Skeletal muscle tissue (tissue), 4 donors: ENCODE measurements around the gene LIN28A. TPM values are rescaled to one million over a fixed set of nuclear protein-coding genes. Genes with fewer than 3 reads are reported as not detected.

Source experiments
- H3K27ac ChIP-seq: one replicate; pipeline ENCODE4 v1.7.0; 2013; ENCODE audit warnings: mild to moderate bottlenecking, low read depth, low read length, inconsistent platforms
- H3K27me3 ChIP-seq, 3 donors: one replicate each; pipeline ENCODE4 v1.7.0; 2013; ENCODE audit warnings: low read length in 3 of 3; ENCODE audit not compliant: control insufficient read depth in 3 of 3, insufficient read depth in 3 of 3
- H3K36me3 ChIP-seq, 3 donors: one replicate each; pipeline ENCODE4 v1.7.0; 2013; ENCODE audit warnings: low read length in 3 of 3; ENCODE audit not compliant: control insufficient read depth in 3 of 3, insufficient read depth in 3 of 3
- H3K4me1 ChIP-seq, 3 donors: one replicate each; pipeline ENCODE4 v1.7.0; 2013; ENCODE audit warnings: low read length in 3 of 3, mild to moderate bottlenecking in 3 of 3; ENCODE audit not compliant: control insufficient read depth in 3 of 3, insufficient read depth in 3 of 3
- H3K4me3 ChIP-seq, 3 donors: one replicate each; pipeline ENCODE4 v1.7.0; 2013; ENCODE audit warnings: low read length in 3 of 3
- H3K9ac ChIP-seq, 3 donors: one replicate each; pipeline ENCODE4 v1.7.0; 2013; ENCODE audit warnings: low read length in 3 of 3, mild to moderate bottlenecking in 3 of 3, moderate library complexity in 2 of 3, low read depth in 1 of 3
- H3K9me3 ChIP-seq, 3 donors: one replicate each; pipeline ENCODE4 v1.7.0; 2013; ENCODE audit warnings: low read length in 3 of 3; ENCODE audit not compliant: control insufficient read depth in 3 of 3
- total RNA-seq: library from RNA; depleted of rRNA; stranded (reverse); fragments of >200 nt; gene quantifications from one replicate; pipeline ENCODE4 v1.2.3, GENCODE V29; 2014
- donor health status: Osteomylitis.

LIN28A gene
- total RNA-seq, 1 donor from 2014 or later: not detected

GRCh38 chr1:26459148-26459547, 48.5 kb downstream of the LIN28A start:
- Histone ChIP-seq H3K9ac (no peak overlapping the region), H3K27me3 (no peaks in the 10 kb centered on the region), H3K9me3 (no peaks in the 10 kb centered on the region), H3K36me3 (peaks cover 5 to 38% (median 25%) of the 10 kb centered on the region in 3 donors), H3K4me1 (peaks cover 4 to 9% (median 7%) of the 10 kb centered on the region in 3 donors), H3K4me3 (no peak overlapping the region), H3K27ac (peak overlapping the region; percentile 26)

GRCh38 chr1:26459573-26460031, 49.0 kb downstream of the LIN28A start:
- no peak overlapping the region for H3K9ac ChIP-seq
- no peaks in the 10 kb centered on the region for H3K27me3 ChIP-seq
- no peak overlapping the region for H3K4me3 ChIP-seq
- H3K4me1 ChIP-seq: peaks cover 4 to 9% (median 7%) of the 10 kb centered on the region in 3 donors
- H3K9me3 ChIP-seq: no peaks in the 10 kb centered on the region
- peak overlapping the region; percentile 26 for H3K27ac ChIP-seq
- peaks cover 7 to 39% (median 29%) of the 10 kb centered on the region in 3 donors for H3K36me3 ChIP-seq

DNA sequence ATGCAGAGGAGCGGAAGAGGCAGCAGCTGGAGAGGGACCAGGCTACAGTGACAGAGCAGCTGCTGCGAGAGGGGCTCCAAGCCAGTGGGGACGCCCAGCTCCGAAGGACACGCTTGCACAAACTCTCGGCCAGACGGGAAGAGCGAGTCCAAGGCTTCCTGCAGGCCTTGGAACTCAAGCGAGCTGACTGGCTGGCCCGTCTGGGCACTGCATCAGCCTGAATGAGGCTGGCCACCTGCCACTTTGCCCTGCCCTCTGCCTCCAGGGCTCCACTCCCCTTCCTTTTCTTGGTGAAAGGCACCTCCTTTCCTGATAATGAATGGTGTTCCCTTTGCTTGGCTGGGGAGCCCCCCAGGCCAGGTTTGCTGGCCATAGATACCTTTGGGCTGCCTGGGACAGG, 58.3 kb downstream of the LIN28A start:
- Histone ChIP-seq H3K9ac (no peak overlapping the region), H3K27ac (no peak overlapping the region), H3K9me3 (no peaks in the 10 kb centered on the region), H3K4me3 (no peak overlapping the region), H3K36me3 (peaks cover 29 to 47% (median 43%) of the 10 kb centered on the region in 3 donors), H3K4me1 (peaks cover 21 to 36% (median 26%) of the 10 kb centered on the region in 3 donors), H3K27me3 (no peaks in the 10 kb centered on the region)

DNA sequence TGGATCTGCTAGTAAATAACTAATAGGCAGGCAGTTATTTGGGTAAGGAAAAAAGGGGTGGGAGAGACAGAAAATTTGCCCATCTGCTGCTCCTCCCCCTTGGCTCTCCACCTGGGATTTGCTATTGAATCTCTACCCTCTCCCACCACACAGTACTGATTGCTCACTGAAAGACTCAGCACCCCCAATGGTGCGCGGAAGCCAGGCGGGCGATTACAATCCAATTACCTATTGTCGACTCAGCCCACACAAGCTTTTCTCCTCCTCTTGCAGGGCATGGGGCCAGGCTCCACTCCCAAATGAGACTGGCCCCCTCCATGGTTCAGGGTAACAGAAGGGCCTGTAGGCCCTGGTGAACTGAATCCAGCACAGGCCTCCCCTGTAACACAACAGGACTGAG, 58.9 kb downstream of the LIN28A start:
- H3K9me3 ChIP-seq: no peaks in the 10 kb centered on the region
- H3K27me3 ChIP-seq: no peaks in the 10 kb centered on the region
- peaks cover 30 to 49% (median 47%) of the 10 kb centered on the region in 3 donors for H3K36me3 ChIP-seq
- no peak overlapping the region for H3K9ac ChIP-seq
- H3K4me1 ChIP-seq: peaks cover 23 to 39% (median 27%) of the 10 kb centered on the region in 3 donors
- H3K27ac ChIP-seq: no peak overlapping the region
- no peak overlapping the region for H3K4me3 ChIP-seq

DNA sequence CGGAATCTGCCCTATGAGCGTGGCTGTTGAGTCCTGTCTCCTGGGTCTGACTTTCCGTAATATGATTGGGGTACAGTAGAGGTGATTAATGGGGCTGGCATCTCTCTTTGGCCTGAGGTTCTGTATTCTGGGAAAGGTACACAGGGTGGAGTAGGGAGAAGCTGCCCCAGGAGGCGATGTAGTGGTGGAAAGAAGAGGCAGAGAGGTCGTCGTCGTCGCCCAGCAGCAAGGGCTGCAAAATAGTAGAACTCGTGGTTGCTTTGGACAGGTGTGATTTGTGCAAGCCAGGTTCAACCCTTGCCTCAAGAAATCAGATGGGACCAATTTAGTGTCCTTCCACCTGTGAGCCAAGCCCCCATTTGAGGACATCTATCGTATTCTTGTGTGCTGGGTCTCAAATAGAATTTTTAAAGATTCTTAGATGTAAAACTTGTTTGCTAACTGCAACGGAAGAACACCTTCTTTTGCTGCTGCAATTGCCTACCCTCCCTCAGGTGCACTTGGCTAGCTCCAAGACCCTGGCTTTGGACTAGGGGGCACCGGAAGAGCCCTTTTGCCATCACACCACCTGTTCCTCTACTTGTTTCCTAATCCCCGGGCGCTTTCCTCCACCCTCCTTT, 60.4 kb downstream of the LIN28A start:
- Histone ChIP-seq H3K36me3 (peaks cover 24 to 42% (median 39%) of the 10 kb centered on the region in 3 donors), H3K27me3 (no peaks in the 10 kb centered on the region), H3K9me3 (no peaks in the 10 kb centered on the region), H3K4me1 (peaks cover 23 to 39% (median 27%) of the 10 kb centered on the region in 3 donors), H3K9ac (peak overlapping the region in 1 of 3 donors; percentile 79), H3K27ac (no peak overlapping the region), H3K4me3 (peak overlapping the region; percentile 76 to 82 (median 80))

GRCh38 chr1:26471498-26472319, 61.1 kb downstream of the LIN28A start:
- Histone ChIP-seq H3K36me3 (peaks cover 22 to 42% (median 39%) of the 10 kb centered on the region in 3 donors), H3K9ac (peak overlapping the region; percentile 45 to 79 (median 65)), H3K27me3 (no peaks in the 10 kb centered on the region), H3K4me3 (peak overlapping the region; percentile 76 to 82 (median 80)), H3K4me1 (peaks cover 23 to 39% (median 27%) of the 10 kb centered on the region in 3 donors), H3K27ac (peak overlapping the region; percentile 99), H3K9me3 (no peaks in the 10 kb centered on the region)

- H3K9ac ChIP-seq: peak within 1 kb of the TSS; percentile 82 to 96 (median 94)
- no peaks in the 10 kb centered on the region for H3K27me3 ChIP-seq
- H3K9me3 ChIP-seq: no peaks in the 10 kb centered on the region
- H3K4me1 ChIP-seq: peaks cover 23 to 39% (median 27%) of the 10 kb centered on the region in 3 donors
- H3K36me3 ChIP-seq: peaks cover 17 to 39% (median 36%) of the 10 kb centered on the region in 3 donors
- peak within 1 kb of the TSS; percentile 76 to 82 (median 80) for H3K4me3 ChIP-seq
- H3K27ac ChIP-seq: peak within 1 kb of the TSS; percentile 99
Observed at GRCh38 chr1:26472320-26472900, 61.8 kb downstream of the LIN28A start, which contains the start of gene HMGN2. Gene HMGN2, plus strand, starts transcription at chr1:26472440. Its CDS starts 173 bp downstream, at chr1:26472613.

GRCh38 chr1:26472901-26473845, 62.6 kb downstream of the LIN28A start:
- Histone ChIP-seq H3K36me3 (peaks cover 18 to 36% (median 33%) of the 10 kb centered on the region in 3 donors), H3K27ac (peak overlapping the region; percentile 99), H3K9me3 (no peaks in the 10 kb centered on the region), H3K4me1 (peaks cover 23 to 39% (median 27%) of the 10 kb centered on the region in 3 donors), H3K27me3 (no peaks in the 10 kb centered on the region), H3K4me3 (peak overlapping the region; percentile 68 to 74 (median 68)), H3K9ac (peak overlapping the region; percentile 48 to 96 (median 55))

GRCh38 chr1:26474818-26475217, 64.2 kb downstream of the LIN28A start:
- H3K36me3 ChIP-seq: peaks cover 19 to 38% (median 32%) of the 10 kb centered on the region in 3 donors
- no peak overlapping the region for H3K4me3 ChIP-seq
- peaks cover 23 to 28% (median 27%) of the 10 kb centered on the region in 3 donors for H3K4me1 ChIP-seq
- H3K9me3 ChIP-seq: no peaks in the 10 kb centered on the region
- no peaks in the 10 kb centered on the region for H3K27me3 ChIP-seq
- no peak overlapping the region for H3K9ac ChIP-seq
- H3K27ac ChIP-seq: no peak overlapping the region
